ENCODE results near the gene AASDHPPT.

Gene AASDHPPT

GRCh38 chr11:106086850-106087249, 9.4 kb downstream of the AASDHPPT start:
- DNase-seq: no peak

GRCh38 chr11:106087815-106088435, 10.5 kb downstream of the AASDHPPT start:
- DNase-seq: peak; percentile 56 to 73

GRCh38 chr11:106088896-106089295, 11.4 kb downstream of the AASDHPPT start:
- no peak for DNase-seq

- no peak for DNase-seq
These were observed 14.1 kb downstream of the AASDHPPT start for GRCh38 chr11:106091480-106092123.

- DNase-seq: no peak
These were observed 15.0 kb downstream of the AASDHPPT start for GRCh38 chr11:106092446-106092845.

- DNase-seq: no peak
These were observed 21.6 kb downstream of the AASDHPPT start for GRCh38 chr11:106098893-106099553.

- no peak for DNase-seq
These were observed 23.9 kb downstream of the AASDHPPT start for GRCh38 chr11:106101370-106101769.

- no peak for DNase-seq
These were observed 24.4 kb downstream of the AASDHPPT start for GRCh38 chr11:106101819-106102218.

- no peak for DNase-seq
These were observed 28.5 kb downstream of the AASDHPPT start for GRCh38 chr11:106105986-106106385.

GRCh38 chr11:106121570-106122320, 44.3 kb downstream of the AASDHPPT start:
- DNase-seq: no peak

GRCh38 chr11:106127604-106128003, 50.1 kb downstream of the AASDHPPT start:
- DNase-seq: no peak

GRCh38 chr11:106128740-106129139, 51.3 kb downstream of the AASDHPPT start:
- DNase-seq: no peak

GRCh38 chr11:106131998-106132397, 54.5 kb downstream of the AASDHPPT start:
- no peak for DNase-seq

GRCh38 chr11:106132582-106133354, 55.3 kb downstream of the AASDHPPT start:
- DNase-seq: no peak

GRCh38 chr11:106133529-106133928, 56.1 kb downstream of the AASDHPPT start:
- DNase-seq: peak; percentile 7 to 31

- no peak for DNase-seq
These were observed 59.6 kb downstream of the AASDHPPT start for GRCh38 chr11:106137061-106137460.

- DNase-seq: no peak
These were observed 60.3 kb downstream of the AASDHPPT start for GRCh38 chr11:106137758-106138157.

Data from Kasumi-1 (cell line).